H9 (cell line): ENCODE measurements around the gene SFMBT2. TPM values are rescaled to one million over a fixed set of nuclear protein-coding genes. Genes with fewer than 3 reads are reported as not detected.

ENCODE experiments used
- DNase-seq: peaks from one replicate; pipeline ENCODE4 v3.0.0-alpha.2; 2017
- H2AFZ ChIP-seq: one replicate; pipeline ENCODE4 v1.6.1; 2013; ENCODE audit warnings: mild to moderate bottlenecking, low read length, control low read depth, moderate library complexity
- H2AK5ac ChIP-seq: 2 replicates; pipeline ENCODE4 v1.6.1; 2013; ENCODE audit warnings: low read length, control low read depth, mixed read lengths; ENCODE audit not compliant: insufficient read length
- H2BK120ac ChIP-seq: one replicate; pipeline ENCODE4 v1.6.1; 2013; ENCODE audit warnings: low read depth, mild to moderate bottlenecking, low read length, control low read depth, inconsistent platforms; ENCODE audit not compliant: poor library complexity, severe bottlenecking
- H2BK12ac ChIP-seq: 2 replicates; pipeline ENCODE4 v1.6.1; 2013; ENCODE audit warnings: low read length, control low read depth, mixed read lengths, low read depth; ENCODE audit not compliant: insufficient read length
- H2BK15ac ChIP-seq: 2 replicates; pipeline ENCODE4 v1.6.1; 2013; ENCODE audit warnings: low read depth, low read length, control low read depth
- H2BK20ac ChIP-seq: one replicate; pipeline ENCODE4 v1.6.1; 2013; ENCODE audit warnings: low read depth, mild to moderate bottlenecking, low read length, control low read depth, inconsistent platforms; ENCODE audit not compliant: poor library complexity, severe bottlenecking
- H2BK5ac ChIP-seq: 2 replicates; pipeline ENCODE4 v1.6.1; 2013; ENCODE audit warnings: low read length, control low read depth, mixed read lengths; ENCODE audit not compliant: insufficient read length
- H3K14ac ChIP-seq: 2 replicates; pipeline ENCODE4 v1.6.1; 2013; ENCODE audit warnings: low read length, control low read depth; ENCODE audit not compliant: insufficient read depth
- H3K18ac ChIP-seq: 2 replicates; pipeline ENCODE4 v1.6.1; 2013; ENCODE audit warnings: low read depth, mild to moderate bottlenecking, mixed read lengths, low read length, control low read depth; ENCODE audit not compliant: insufficient read length
- H3K23ac ChIP-seq: 2 replicates; pipeline ENCODE4 v1.6.1; 2013; ENCODE audit warnings: low read length, control low read depth, mixed read lengths, low read depth; ENCODE audit not compliant: insufficient read length
- H3K23me2 ChIP-seq: 2 replicates; pipeline ENCODE4 v1.6.1; 2013; ENCODE audit warnings: low read depth, mild to moderate bottlenecking, mixed read lengths, low read length, control low read depth; ENCODE audit not compliant: insufficient read length, poor library complexity, severe bottlenecking
- H3K27ac ChIP-seq: 2 replicates; pipeline ENCODE4 v1.5.1; 2013; ENCODE audit warnings: low read length, control low read depth, mixed read lengths, low read depth; ENCODE audit not compliant: insufficient read length
- H3K27me3 ChIP-seq: 2 replicates; pipeline ENCODE4 v1.6.1; 2013; ENCODE audit warnings: low read length, control low read depth, inconsistent platforms; ENCODE audit not compliant: insufficient read depth
- H3K4ac ChIP-seq: 2 replicates; pipeline ENCODE4 v1.6.1; 2013; ENCODE audit warnings: low read depth, mild to moderate bottlenecking, control low read depth, inconsistent platforms, low read length, moderate library complexity
- H3K4me1 ChIP-seq: 2 replicates; pipeline ENCODE4 v1.6.1; 2013; ENCODE audit warnings: low read length, control low read depth, inconsistent platforms; ENCODE audit not compliant: insufficient read depth
- H3K4me2 ChIP-seq: 2 replicates; pipeline ENCODE4 v1.6.1; 2013; ENCODE audit warnings: low read length, control low read depth, mixed read lengths; ENCODE audit not compliant: insufficient read length, insufficient read depth
- H3K56ac ChIP-seq: 2 replicates; pipeline ENCODE4 v1.6.1; 2013; ENCODE audit warnings: low read depth, mild to moderate bottlenecking, mixed read lengths, low read length, control low read depth; ENCODE audit not compliant: insufficient read length
- H3K79me1 ChIP-seq: 2 replicates; pipeline ENCODE4 v1.6.1; 2013; ENCODE audit warnings: low read depth, mild to moderate bottlenecking, moderate library complexity, low read length, control low read depth, inconsistent platforms; ENCODE audit not compliant: insufficient read depth, poor library complexity, severe bottlenecking
- H3K79me2 ChIP-seq: 2 replicates; pipeline ENCODE4 v1.6.1; 2013; ENCODE audit warnings: low read length, control low read depth, inconsistent platforms; ENCODE audit not compliant: insufficient read depth
- H3K9ac ChIP-seq: 2 replicates; pipeline ENCODE4 v1.6.1; 2013; ENCODE audit warnings: low read length, control low read depth, mixed read lengths; ENCODE audit not compliant: insufficient read length; ENCODE audit errors: extremely low read depth
- H3K9me3 ChIP-seq: one replicate; pipeline ENCODE4 v1.6.1; 2013; ENCODE audit warnings: low read depth, low read length, inconsistent platforms; ENCODE audit not compliant: control insufficient read depth
- H3T11ph ChIP-seq: one replicate; pipeline ENCODE4 v1.6.1; 2013; ENCODE audit warnings: mild to moderate bottlenecking, low read length, control low read depth, inconsistent platforms
- H4K20me1 ChIP-seq: one replicate; pipeline ENCODE4 v1.6.1; 2013; ENCODE audit not compliant: control insufficient read depth, insufficient read length, insufficient read depth
- H4K5ac ChIP-seq: 2 replicates; pipeline ENCODE4 v1.6.1; 2013; ENCODE audit warnings: low read depth, mild to moderate bottlenecking, mixed read lengths, low read length, control low read depth; ENCODE audit not compliant: insufficient read length
- H4K8ac ChIP-seq: replicated peaks from 2 replicates; pipeline ENCODE4 v1.6.1; 2013; ENCODE audit warnings: low read length, control low read depth, mixed read lengths, low read depth; ENCODE audit not compliant: insufficient read length
- H4K91ac ChIP-seq: 2 replicates; pipeline ENCODE4 v1.6.1; 2013; ENCODE audit warnings: low read depth, mild to moderate bottlenecking, moderate library complexity, mixed read lengths, low read length, control low read depth; ENCODE audit not compliant: insufficient read length
- H3K27ac Mint-ChIP-seq, 3 experiments: 2 replicates in 2 of 3; 3 replicates in 1 of 3; pipeline ENCODE4 v1.8.0; 2020 to 2021; ENCODE audit warnings: mixed read lengths in 3 of 3, mild to moderate bottlenecking in 1 of 3, moderate library complexity in 1 of 3
- H3K27me3 Mint-ChIP-seq: 2 replicates; pipeline ENCODE4 v1.8.0; 2021; ENCODE audit warnings: low read depth, mild to moderate bottlenecking, moderate library complexity, mixed read lengths
- H3K36me3 Mint-ChIP-seq, 3 experiments: 2 replicates in 2 of 3; 3 replicates in 1 of 3; pipeline ENCODE4 v1.8.0; 2020 to 2021; ENCODE audit warnings: low read depth in 3 of 3, mixed read lengths in 3 of 3; ENCODE audit not compliant: insufficient read depth in 1 of 3
- H3K4me1 Mint-ChIP-seq, 2 experiments: 2 replicates each; pipeline ENCODE4 v1.8.0; 2020; ENCODE audit warnings: mixed read lengths in 2 of 2
- H3K4me3 Mint-ChIP-seq, 2 experiments: 2 replicates in 1 of 2; 3 replicates in 1 of 2; pipeline ENCODE4 v1.8.0; 2020 to 2021; ENCODE audit warnings: mild to moderate bottlenecking in 2 of 2, mixed read lengths in 2 of 2, moderate library complexity in 1 of 2
- H3K9me3 Mint-ChIP-seq, 2 experiments: 2 replicates in 1 of 2; 3 replicates in 1 of 2; pipeline ENCODE4 v1.8.0; 2020; ENCODE audit warnings: mild to moderate bottlenecking in 2 of 2, mixed read lengths in 2 of 2, moderate library complexity in 1 of 2
- CTCF ChIP-seq: fragments of 200-600 bp; sonication (generic); conservative IDR thresholded peaks from 3 replicates; pipeline ENCODE4 v1.8.0; 2021; ENCODE audit warnings: antibody characterized with exemption, mild to moderate bottlenecking
- WGBS: extraction: QIAGEN DNeasy Blood & Tissue Kit; methylation state at CpG from one replicate; pipeline ENCODE4 v1.1.7; 2013; ENCODE audit warnings: missing lambda C conversion rate, low lambda C conversion rate, mixed read lengths; ENCODE audit not compliant: insufficient read length; ENCODE audit errors: extremely low coverage; 5-methylcytosine and 5-hydroxymethylcytosine counted together
- total RNA-seq: library from RNA; stranded (reverse); gene quantifications from 2 replicates; pipeline ENCODE4 v1.2.1, GENCODE V29; 2021

Gene SFMBT2
- total RNA-seq, 1 experiment from 2014 or later = 5.3 TPM

GRCh38 chr10:7171825-7172224 is 239.0 kb downstream of the SFMBT2 start:
- Histone ChIP-seq H2AK5ac (no peak overlapping the region), H3K27me3 (no peaks in the 10 kb centered on the region), H2BK15ac (no peak overlapping the region), H2BK5ac (no peak overlapping the region), H3K23ac (no peak overlapping the region), H3K18ac (no peak overlapping the region), H3K27ac (no peak overlapping the region), H3K4me1 (no peaks in the 10 kb centered on the region), H4K20me1 (no peaks in the 10 kb centered on the region), H3K4ac (no peak overlapping the region), H3K79me2 (no peaks in the 10 kb centered on the region), H3K4me2 (no peak overlapping the region), H3K23me2 (no peaks in the 10 kb centered on the region), H4K5ac (no peak overlapping the region), H3K79me1 (no peaks in the 10 kb centered on the region), H3K14ac (no peak overlapping the region), H4K91ac (no peak overlapping the region), H3K9ac (no peak overlapping the region), H3K9me3 (no peaks in the 10 kb centered on the region), H3K56ac (no peak overlapping the region), H2BK120ac (no peak overlapping the region), H2BK20ac (no peak overlapping the region), H4K8ac (no peak overlapping the region), H2AFZ (no peak overlapping the region), H2BK12ac (no peak overlapping the region), H3T11ph (no peak overlapping the region)
- WGBS = no CpG with 5 or more reads among the region's 35 CpGs
- Mint-ChIP-seq H3K4me3 (no peak overlapping the region), H3K36me3 (peaks cover 26 to 38% (median 27%) of the 10 kb centered on the region in 3 experiments), H3K4me1 (no peaks in the 10 kb centered on the region), H3K9me3 (peaks cover 11 to 12% of the 10 kb centered on the region in 2 experiments), H3K27ac (no peak overlapping the region), H3K27me3 (no peaks in the 10 kb centered on the region)
- TF ChIP-seq CTCF = no peak
- DNase-seq = no peak
